ENCODE measurements around the gene MBD6. TPM values are rescaled to one million over a fixed set of nuclear protein-coding genes. Genes with fewer than 3 reads are reported as not detected.
A peak's percentile ranks its signal among the peaks of the same experiment; 100 is the strongest.

The MBD6 gene
- total and polyA plus RNA-seq, 2 of the 4 experiments (the other 2 are of a cell fraction), result 0.90 to 9.3 TPM

DNA sequence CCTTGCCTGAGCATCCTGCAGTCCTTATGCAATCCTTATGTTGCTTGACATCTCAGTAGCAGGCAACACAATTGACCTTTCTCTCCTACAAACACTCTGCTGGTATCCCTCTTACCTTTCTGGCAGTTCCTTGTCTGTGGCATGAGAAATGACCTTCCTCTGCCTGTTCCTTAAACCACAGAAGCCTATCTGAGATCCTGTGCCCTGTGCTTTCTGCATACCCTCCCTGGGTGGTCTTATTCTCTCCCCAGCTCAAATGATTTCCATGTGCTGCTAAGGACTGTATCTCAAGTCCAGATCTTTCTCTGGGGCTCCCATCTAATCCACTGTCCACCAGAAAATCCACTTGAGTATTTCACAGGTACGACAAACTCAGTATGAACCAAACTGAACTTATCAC, 41.0 kb upstream of the MBD6 start:
- H2BK5ac ChIP-seq (ENCODE audit: low read depth, low read length, poor library complexity, severe bottlenecking), result no peak overlapping the region
- no peaks in the 10 kb centered on the region; the same call in 1 of the 2 replicates for H3K9me1 ChIP-seq (ENCODE audit: insufficient read depth, low read length)
- POLR2A ChIA-PET (ENCODE audit: unreplicated experiment), result no interaction called here
- H3K23ac ChIP-seq (ENCODE audit: low read depth, low read length), result peak overlapping the region; percentile 67; the same call in 1 of the 2 replicates
- H3K36me3 ChIP-seq (ENCODE audit: control insufficient read depth, insufficient read depth, low read length), result no peaks in the 10 kb centered on the region
- no peak overlapping the region for H3K14ac ChIP-seq (replicated peaks; ENCODE audit: low read depth, low read length)
- H2BK20ac ChIP-seq (ENCODE audit: low read depth, low read length), result no peak overlapping the region
- no peak overlapping the region for H2BK120ac ChIP-seq (ENCODE audit: low read depth, low read length)
- ATAC-seq (ENCODE audit: low read depth) (no peak), DNase-seq (no peak)
- no peak overlapping the region for H3K9ac ChIP-seq (ENCODE audit: low read depth, low read length)
- no CpG with 5 or more reads among the region's 1 CpG for WGBS, 2 experiments (ENCODE audit: extremely low coverage in 2 of 2, insufficient read length in 1 of 2)
- no peak for TF ChIP-seq MAFK (IDR thresholded peaks at IDR 0.05; ENCODE audit: low read depth, low read length)
- no peak for TF ChIP-seq CHD1 (IDR thresholded peaks at IDR 0.05; ENCODE audit: low read depth, low read length)
- TF ChIP-seq CEBPB (IDR thresholded peaks at IDR 0.05; ENCODE audit: low read depth, low read length), result no peak
- dilution Hi-C loops (cut with HindIII; ENCODE audit: low sequenced_read_pairs, unreplicated experiment) (no loop called here), in situ Hi-C loops (cut with MboI; ENCODE audit: low sequenced_read_pairs) (no loop called here), intact Hi-C loops (cut with micrococcal nuclease) (no loop called here)
- CTCF ChIA-PET, result no interaction called here
- H4K5ac ChIP-seq (ENCODE audit: low read depth, low read length), result no peak overlapping the region
- H4K20me1 ChIP-seq (ENCODE audit: insufficient read depth, low read length), result no peaks in the 10 kb centered on the region
- no peak overlapping the region for H3K4me2 ChIP-seq (ENCODE audit: low read depth, low read length)
- H2AFZ ChIP-seq (replicated peaks; ENCODE audit: low read length, poor library complexity), result no peak overlapping the region
- no peak overlapping the region for H4K91ac ChIP-seq (ENCODE audit: insufficient read depth, low read depth, low read length)
- no peak overlapping the region for H3K27ac ChIP-seq (ENCODE audit: insufficient read depth, low read length)
- H3K27me3 ChIP-seq (ENCODE audit: control insufficient read depth, insufficient read depth, low read length), result peaks cover 17% of the 10 kb centered on the region
- BruUV-seq (replicated peaks), result no TSS peak
- H2AK5ac ChIP-seq (ENCODE audit: low read depth, low read length), result no peak overlapping the region
- H3K79me1 ChIP-seq (ENCODE audit: low read depth in 1 of 2, low read length in 2 of 2), result no peaks in the 10 kb centered on the region
- no peak overlapping the region for H3K18ac ChIP-seq (ENCODE audit: low read depth, low read length)
- no peak overlapping the region for H4K8ac ChIP-seq (ENCODE audit: low read depth in 2 of 2, low read length in 2 of 2)
- no peak overlapping the region for H3K56ac ChIP-seq (ENCODE audit: extremely low read depth, insufficient read depth, low read length)
- no peak overlapping the region for H2BK15ac ChIP-seq (ENCODE audit: low read depth, low read length)
- no peak overlapping the region for H2AK9ac ChIP-seq (replicated peaks; ENCODE audit: low read depth, low read length, poor library complexity)
- H3K4ac ChIP-seq (ENCODE audit: low read depth, low read length), result no peak overlapping the region
- no peak overlapping the region for H3K4me3 ChIP-seq (ENCODE audit: insufficient read depth, low read depth, low read length)
- no peaks in the 10 kb centered on the region for H3K9me3 ChIP-seq (ENCODE audit: control insufficient read depth, insufficient read depth, low read length)
- H3K4me1 ChIP-seq (ENCODE audit: control insufficient read depth, insufficient read depth, low read length), result peaks cover 4% of the 10 kb centered on the region
